Esophagus muscularis mucosa (tissue), 4 donors: Measurements from ENCODE around the gene NR3C2. TPM values are rescaled to one million over a fixed set of nuclear protein-coding genes. Genes with fewer than 3 reads are reported as not detected.

ENCODE experiments used
- DNase-seq: peaks from one replicate; pipeline ENCODE4 v3.0.0-alpha.2; 2017; ENCODE audit errors: extremely low spot score
- H3K27ac ChIP-seq, 4 donors: fragments of 200-600 bp; sonication (generic); replicated peaks in 1 of 4; 1 replicate in 3 of 4; 2 replicates in 1 of 4; pipeline ENCODE4 v1.5.1; 2016 to 2019; ENCODE audit warnings: mild to moderate bottlenecking in 1 of 4
- H3K27me3 ChIP-seq, 4 donors: fragments of 200-600 bp; sonication (generic); one replicate each; pipeline versions ENCODE4 v1.5.1 to v1.6.0; 2016 to 2019
- H3K36me3 ChIP-seq, 4 donors: fragments of 200-600 bp; sonication (generic); one replicate each; pipeline ENCODE4 v1.5.1; 2016 to 2019
- H3K4me1 ChIP-seq, 4 donors: fragments of 200-600 bp; sonication (generic); one replicate each; pipeline ENCODE4 v1.5.1; 2016 to 2019
- H3K4me3 ChIP-seq, 4 donors: fragments of 200-600 bp; sonication (generic); 1 replicate in 2 of 4; 2 replicates in 2 of 4; pipeline ENCODE4 v1.5.1; 2016 to 2019; ENCODE audit warnings: mild to moderate bottlenecking in 4 of 4, moderate library complexity in 1 of 4
- H3K9me3 ChIP-seq, 4 donors: fragments of 200-600 bp; sonication (generic); 1 replicate in 3 of 4; 2 replicates in 1 of 4; pipeline ENCODE4 v1.5.1; 2016 to 2019
- CTCF ChIP-seq, 3 experiments: fragments of 200-600 bp in 2 of 3; fragments of 450-650 bp in 1 of 3; sonication (generic) in 2 of 3; IDR thresholded peaks; one replicate each; pipeline ENCODE4 v1.5.1; 2017 to 2019; ENCODE audit warnings: antibody characterized with exemption in 3 of 3, mild to moderate bottlenecking in 2 of 3, moderate library complexity in 1 of 3
- EP300 ChIP-seq: sonication (generic); formaldehyde crosslinking; IDR thresholded peaks from one replicate; pipeline ENCODE4 v1.6.1; 2017; ENCODE audit warnings: antibody characterized with exemption
- POLR2A ChIP-seq: fragments of 450-650 bp; IDR thresholded peaks from one replicate; pipeline ENCODE4 v1.6.1; 2017; ENCODE audit warnings: antibody characterized with exemption, moderate library complexity, mild to moderate bottlenecking, low read depth
- POLR2AphosphoS5 ChIP-seq, 2 donors: sonication (generic); formaldehyde crosslinking; IDR thresholded peaks; one replicate each; pipeline ENCODE4 v1.6.1; 2017; ENCODE audit warnings: antibody characterized with exemption in 2 of 2
- WGBS: methylation state at CpG from one replicate; pipeline ENCODE4 v1.1.5; 2018; 5-methylcytosine and 5-hydroxymethylcytosine counted together
- intact Hi-C: fragments of 100-400 bp; cut with DNase I; formaldehyde crosslinking; loops from one replicate; pipeline ENCODE4 v1.15.1; 2023
- total RNA-seq, 4 donors: library from RNA; depleted of rRNA; stranded (reverse); fragments of >200 nt; gene quantifications; one replicate each; pipeline versions ENCODE4 v1.1.0 to v1.2.1, GENCODE V29; 2016

The NR3C2 gene
- total RNA-seq, 4 donors from 2014 or later = 10.0 to 14.6 (median 12.1) TPM

- Histone ChIP-seq H3K36me3 (no peaks in the 10 kb centered on the region), H3K4me3 (no peak overlapping the region), H3K27ac (no peak overlapping the region), H3K4me1 (peaks cover 0 to 8% (median 2%) of the 10 kb centered on the region in 4 donors), H3K9me3 (no peaks in the 10 kb centered on the region), H3K27me3 (no peaks in the 10 kb centered on the region)
- WGBS = 92% methylated on average over 2 of the region's 2 CpGs
- intact Hi-C loops = no loop called here
- DNase-seq = no peak
- no peak for TF ChIP-seq POLR2A
- TF ChIP-seq CTCF (IDR thresholded peaks at IDR 0.05) = no peak
- TF ChIP-seq POLR2AphosphoS5 (IDR thresholded peaks at IDR 0.05) = no peak
- TF ChIP-seq EP300 = no peak
These were observed 178.4 kb downstream of the NR3C2 start for GRCh38 chr4:148263802-148264201.

GRCh38 chr4:148263127-148263526, 179.1 kb downstream of the NR3C2 start:
- H3K9me3 ChIP-seq = no peaks in the 10 kb centered on the region
- H3K4me3 ChIP-seq = no peak overlapping the region
- H3K27me3 ChIP-seq = no peaks in the 10 kb centered on the region
- intact Hi-C loops = no loop called here
- no peak overlapping the region for H3K27ac ChIP-seq
- H3K4me1 ChIP-seq = peaks cover 0 to 9% (median 7%) of the 10 kb centered on the region in 4 donors
- WGBS = 91% methylated on average over 4 of the region's 4 CpGs
- no peak for DNase-seq
- H3K36me3 ChIP-seq = no peaks in the 10 kb centered on the region
- TF ChIP-seq POLR2A (no peak), CTCF (IDR thresholded peaks at IDR 0.05) (no peak), POLR2AphosphoS5 (IDR thresholded peaks at IDR 0.05) (no peak), EP300 (no peak)

- DNase-seq = no peak
- no peaks in the 10 kb centered on the region for H3K9me3 ChIP-seq
- intact Hi-C loops = no loop called here
- no peak overlapping the region for H3K4me3 ChIP-seq
- H3K27ac ChIP-seq = no peak overlapping the region
- TF ChIP-seq CTCF (IDR thresholded peaks at IDR 0.05) (no peak), EP300 (no peak), POLR2A (no peak), POLR2AphosphoS5 (IDR thresholded peaks at IDR 0.05) (no peak)
- no peaks in the 10 kb centered on the region for H3K27me3 ChIP-seq
- 38% methylated on average over 4 of the region's 4 CpGs for WGBS
- H3K36me3 ChIP-seq = no peaks in the 10 kb centered on the region
- peaks cover 0 to 11% (median 9%) of the 10 kb centered on the region in 4 donors for H3K4me1 ChIP-seq
These were observed 180.4 kb downstream of the NR3C2 start for GRCh38 chr4:148261848-148262247.

GRCh38 chr4:148259841-148260240, 182.4 kb downstream of the NR3C2 start:
- H3K27ac ChIP-seq = no peak overlapping the region
- no peak for DNase-seq
- no peak overlapping the region for H3K4me3 ChIP-seq
- no peaks in the 10 kb centered on the region for H3K36me3 ChIP-seq
- WGBS = 97% methylated on average over 3 of the region's 3 CpGs
- no peak for TF ChIP-seq POLR2AphosphoS5 (IDR thresholded peaks at IDR 0.05)
- no peak for TF ChIP-seq POLR2A
- no peak for TF ChIP-seq EP300
- TF ChIP-seq CTCF (IDR thresholded peaks at IDR 0.05) = no peak
- H3K27me3 ChIP-seq = no peaks in the 10 kb centered on the region
- intact Hi-C loops = no loop called here
- no peaks in the 10 kb centered on the region for H3K9me3 ChIP-seq
- peaks cover 0 to 16% (median 9%) of the 10 kb centered on the region in 4 donors for H3K4me1 ChIP-seq

GRCh38 chr4:148258535-148258934, 183.7 kb downstream of the NR3C2 start:
- H3K27ac ChIP-seq = no peak overlapping the region
- no peak overlapping the region for H3K4me3 ChIP-seq
- intact Hi-C loops = no loop called here
- no peaks in the 10 kb centered on the region for H3K9me3 ChIP-seq
- H3K36me3 ChIP-seq = no peaks in the 10 kb centered on the region
- WGBS = 88% methylated on average over 7 of the region's 7 CpGs
- TF ChIP-seq POLR2AphosphoS5 (IDR thresholded peaks at IDR 0.05) (no peak), CTCF (IDR thresholded peaks at IDR 0.05) (no peak), EP300 (no peak), POLR2A (no peak)
- no peaks in the 10 kb centered on the region for H3K27me3 ChIP-seq
- DNase-seq = no peak
- peaks cover 0 to 16% (median 9%) of the 10 kb centered on the region in 4 donors for H3K4me1 ChIP-seq
